Liver (tissue), 3 donors: ENCODE measurements around the gene DIPK1B.

ENCODE experiments used
- MAX ChIP-seq: IDR thresholded peaks from 2 replicates; pipeline ENCODE4 v1.6.1; 2016; ENCODE audit warnings: antibody characterized with exemption
- TAF1 ChIP-seq: conservative IDR thresholded peaks from 2 replicates; pipeline ENCODE4 v1.6.1; 2016; ENCODE audit warnings: antibody characterized with exemption, mild to moderate bottlenecking
- ZBTB33 ChIP-seq: IDR thresholded peaks from 2 replicates; pipeline ENCODE4 v1.6.1; 2016; ENCODE audit warnings: antibody characterized with exemption
- TF ChIP-seq, protein P1 (sequence below): fragments of 150-350 bp; IDR thresholded peaks from 2 replicates; pipeline ENCODE4 v1.5.1; 2017; ENCODE audit warnings: improper control_type of control experiment, low read depth, low read length; ENCODE audit not compliant: missing input control
- donor health status: healthy.
- donor health status: healthy.

DNA sequence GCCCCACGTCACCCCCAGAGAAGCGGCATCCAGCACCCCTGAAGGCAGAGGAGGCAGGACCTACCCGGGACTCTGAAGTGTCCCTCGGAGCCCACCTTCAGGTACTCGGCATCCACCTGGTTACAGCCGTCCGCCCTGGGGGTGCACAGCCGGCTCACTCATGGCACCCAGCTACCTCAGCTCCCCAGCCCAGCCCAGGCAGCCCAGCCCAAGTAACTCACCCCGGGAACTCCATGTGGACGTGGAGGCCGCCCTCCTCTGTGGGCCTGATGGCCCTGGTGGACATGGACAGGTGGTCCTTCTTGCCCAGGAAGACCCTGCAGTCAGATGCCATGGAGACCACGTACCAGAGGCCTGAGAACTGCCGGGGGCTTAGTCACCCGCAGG is 51.3 kb downstream of the DIPK1B start:
- TF ChIP-seq, protein P1, sequence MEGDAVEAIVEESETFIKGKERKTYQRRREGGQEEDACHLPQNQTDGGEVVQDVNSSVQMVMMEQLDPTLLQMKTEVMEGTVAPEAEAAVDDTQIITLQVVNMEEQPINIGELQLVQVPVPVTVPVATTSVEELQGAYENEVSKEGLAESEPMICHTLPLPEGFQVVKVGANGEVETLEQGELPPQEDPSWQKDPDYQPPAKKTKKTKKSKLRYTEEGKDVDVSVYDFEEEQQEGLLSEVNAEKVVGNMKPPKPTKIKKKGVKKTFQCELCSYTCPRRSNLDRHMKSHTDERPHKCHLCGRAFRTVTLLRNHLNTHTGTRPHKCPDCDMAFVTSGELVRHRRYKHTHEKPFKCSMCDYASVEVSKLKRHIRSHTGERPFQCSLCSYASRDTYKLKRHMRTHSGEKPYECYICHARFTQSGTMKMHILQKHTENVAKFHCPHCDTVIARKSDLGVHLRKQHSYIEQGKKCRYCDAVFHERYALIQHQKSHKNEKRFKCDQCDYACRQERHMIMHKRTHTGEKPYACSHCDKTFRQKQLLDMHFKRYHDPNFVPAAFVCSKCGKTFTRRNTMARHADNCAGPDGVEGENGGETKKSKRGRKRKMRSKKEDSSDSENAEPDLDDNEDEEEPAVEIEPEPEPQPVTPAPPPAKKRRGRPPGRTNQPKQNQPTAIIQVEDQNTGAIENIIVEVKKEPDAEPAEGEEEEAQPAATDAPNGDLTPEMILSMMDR, result no peak
- TF ChIP-seq ZBTB33 (no peak), MAX (no peak), TAF1 (no peak)
